Activated CD4-positive, alpha-beta T cell treated with anti-CD3 and anti-CD28 coated beads, Interleukin-2, Interleukin-6, amounts not matched to agents 100 ng/mL and 50 ng/mL, durations not matched to agents 16 hours and 8 hours (primary cell): ENCODE data around the gene ZNF436.
A peak's percentile ranks its signal among the peaks of the same experiment; 100 is the strongest.
"Not testable (repeated sequence)": the region's sequence is repeated elsewhere in the genome, so short reads cannot be mapped to it uniquely, and the experiment has no call there.

Experiments
- DNase-seq: peaks from one replicate; pipeline ENCODE4 v3.0.0-alpha.2; 2020

ZNF436 gene

GRCh38 chr1:23389837-23390321, 20.2 kb upstream of the ZNF436 start:
- DNase-seq = no peak

DNA sequence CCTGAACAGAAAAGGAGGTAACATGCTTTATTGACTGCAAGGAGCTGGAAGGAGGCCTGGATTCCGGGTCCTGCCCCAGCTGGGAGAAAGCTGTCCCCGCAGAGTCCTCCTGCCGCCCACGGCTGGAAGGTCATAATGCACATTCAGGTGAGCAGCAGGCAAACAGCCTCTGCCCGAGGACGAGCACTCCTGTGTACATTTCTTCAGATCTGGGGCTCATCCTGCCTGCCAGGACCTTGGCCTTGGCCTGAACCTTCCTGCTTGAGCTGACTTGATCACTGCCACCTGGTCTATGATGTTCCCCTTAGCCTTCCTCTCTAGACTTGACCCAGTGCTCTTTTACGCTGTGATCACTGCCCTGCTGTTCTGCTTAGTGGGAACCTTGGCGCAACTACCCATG, 17.9 kb upstream of the ZNF436 start:
- DNase-seq = no peak

DNA sequence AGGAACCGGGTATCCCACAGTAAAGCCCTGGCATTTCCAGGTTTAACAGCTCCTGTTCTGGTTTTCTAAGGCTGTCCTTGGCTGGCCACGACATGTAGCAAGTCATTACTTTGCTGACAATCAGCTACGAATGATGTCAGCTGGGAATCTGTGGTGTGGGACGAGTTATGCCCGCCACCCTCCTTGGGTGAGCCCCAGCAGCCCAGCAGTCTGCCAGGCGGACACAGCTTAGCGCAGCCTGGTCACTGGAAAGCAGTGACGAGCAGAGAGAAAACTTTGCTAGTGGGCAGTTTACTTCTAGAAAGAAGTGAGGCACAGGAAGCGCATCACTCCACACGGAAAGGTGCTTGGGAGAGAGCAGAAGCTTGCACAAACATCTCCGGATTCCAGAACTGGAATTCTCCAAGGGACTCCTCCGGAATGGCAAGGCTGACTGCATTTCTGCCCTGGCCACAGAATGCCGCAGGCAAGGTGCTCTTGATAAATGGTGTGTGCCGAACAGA, 15.5 kb upstream of the ZNF436 start:
- no peak for DNase-seq

DNA sequence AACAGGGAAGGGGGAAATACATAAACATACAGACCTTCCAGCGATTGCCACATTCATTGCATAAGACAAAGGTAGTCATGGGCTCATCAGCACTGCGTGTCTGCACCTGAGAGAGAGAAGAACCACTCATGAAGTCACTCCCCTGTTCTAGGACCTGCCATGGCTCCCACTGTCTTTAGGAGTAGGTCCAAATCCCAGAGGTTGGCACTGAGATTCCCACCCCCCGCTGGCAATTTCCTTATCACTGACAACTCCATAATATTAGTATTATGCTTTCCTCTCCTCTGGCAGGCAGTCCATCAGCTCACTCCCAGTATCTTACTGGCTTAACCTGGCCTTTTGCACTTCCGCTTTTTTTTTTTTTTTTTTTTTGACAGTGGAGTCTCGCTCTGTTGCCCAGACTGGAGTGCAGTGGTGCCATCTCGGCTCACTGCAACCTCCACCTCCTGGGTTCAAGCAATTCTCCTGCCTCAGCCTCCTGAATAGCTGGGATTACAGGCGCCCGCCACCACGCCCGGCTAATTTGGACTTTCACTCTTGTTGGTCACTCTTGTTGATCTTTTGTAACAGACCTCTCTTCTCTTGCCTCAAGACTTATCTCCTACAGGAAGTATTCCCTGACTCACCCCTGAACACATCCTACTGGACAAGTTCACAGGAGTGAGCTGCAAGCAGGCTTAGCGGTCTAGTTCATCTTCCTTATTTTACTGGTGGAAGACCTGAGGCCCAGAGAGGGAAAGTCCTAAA, 14.8 kb upstream of the ZNF436 start:
- DNase-seq = no peak

DNA sequence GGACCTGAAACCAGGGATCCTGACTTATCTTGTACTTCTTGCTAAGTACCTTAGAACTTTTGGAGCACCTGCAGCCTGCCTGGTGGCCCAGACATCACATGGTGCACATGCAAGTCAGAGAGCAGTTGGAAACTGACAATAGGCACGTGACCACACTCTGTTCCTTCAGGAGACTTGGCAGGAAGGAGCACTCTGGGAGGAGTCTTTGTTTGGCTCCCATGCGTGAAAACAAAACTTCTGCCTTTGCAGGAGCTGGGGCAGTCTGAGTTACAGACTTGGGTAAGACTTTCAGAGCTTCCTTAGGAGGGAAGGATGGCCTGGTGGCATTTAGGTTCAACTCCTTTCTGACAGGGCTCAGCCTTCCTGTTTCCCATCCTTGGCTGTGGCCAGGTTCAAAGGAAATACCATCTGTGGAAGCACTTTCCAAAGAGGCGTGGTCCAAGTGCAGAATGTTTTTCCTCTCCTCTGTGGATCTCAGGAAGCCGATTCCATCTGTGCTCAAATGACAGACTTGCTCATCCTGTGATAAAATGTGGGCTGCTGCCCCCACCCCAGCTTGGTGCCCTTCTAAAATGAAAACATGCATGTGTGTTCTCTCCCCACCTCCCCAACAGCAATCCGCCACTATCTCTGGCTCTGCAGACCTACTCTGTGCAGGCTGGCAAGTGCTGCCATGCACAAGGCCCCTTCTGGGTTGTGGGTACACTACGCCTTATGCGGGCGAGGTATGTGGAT, 14.1 kb upstream of the ZNF436 start:
- no peak for DNase-seq

- no peak for DNase-seq
These were observed 11.7 kb upstream of the ZNF436 start for GRCh38 chr1:23381233-23381885.

DNA sequence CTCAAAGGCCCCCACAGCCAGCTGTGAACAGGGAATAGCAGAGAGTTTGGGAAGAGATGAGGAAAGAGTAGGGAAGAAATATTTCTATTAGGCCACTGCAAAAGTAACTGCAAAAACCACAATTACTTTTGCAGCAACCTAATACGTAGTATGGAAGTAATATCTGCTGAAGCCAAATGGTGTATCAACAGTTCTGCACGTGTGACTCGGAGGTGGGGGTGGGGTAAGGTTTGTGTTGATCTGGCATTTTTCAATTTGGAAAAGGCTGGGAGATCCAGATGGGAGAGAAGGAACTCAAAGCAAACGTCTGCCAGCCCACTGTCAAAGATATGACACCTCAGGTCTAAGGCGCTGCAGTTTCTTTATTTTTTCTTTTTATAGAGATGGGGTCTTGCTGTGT, 11.1 kb upstream of the ZNF436 start:
- no peak for DNase-seq

- not testable (repeated sequence) for DNase-seq
These were observed 10.6 kb upstream of the ZNF436 start for GRCh38 chr1:23380236-23380635.

DNA sequence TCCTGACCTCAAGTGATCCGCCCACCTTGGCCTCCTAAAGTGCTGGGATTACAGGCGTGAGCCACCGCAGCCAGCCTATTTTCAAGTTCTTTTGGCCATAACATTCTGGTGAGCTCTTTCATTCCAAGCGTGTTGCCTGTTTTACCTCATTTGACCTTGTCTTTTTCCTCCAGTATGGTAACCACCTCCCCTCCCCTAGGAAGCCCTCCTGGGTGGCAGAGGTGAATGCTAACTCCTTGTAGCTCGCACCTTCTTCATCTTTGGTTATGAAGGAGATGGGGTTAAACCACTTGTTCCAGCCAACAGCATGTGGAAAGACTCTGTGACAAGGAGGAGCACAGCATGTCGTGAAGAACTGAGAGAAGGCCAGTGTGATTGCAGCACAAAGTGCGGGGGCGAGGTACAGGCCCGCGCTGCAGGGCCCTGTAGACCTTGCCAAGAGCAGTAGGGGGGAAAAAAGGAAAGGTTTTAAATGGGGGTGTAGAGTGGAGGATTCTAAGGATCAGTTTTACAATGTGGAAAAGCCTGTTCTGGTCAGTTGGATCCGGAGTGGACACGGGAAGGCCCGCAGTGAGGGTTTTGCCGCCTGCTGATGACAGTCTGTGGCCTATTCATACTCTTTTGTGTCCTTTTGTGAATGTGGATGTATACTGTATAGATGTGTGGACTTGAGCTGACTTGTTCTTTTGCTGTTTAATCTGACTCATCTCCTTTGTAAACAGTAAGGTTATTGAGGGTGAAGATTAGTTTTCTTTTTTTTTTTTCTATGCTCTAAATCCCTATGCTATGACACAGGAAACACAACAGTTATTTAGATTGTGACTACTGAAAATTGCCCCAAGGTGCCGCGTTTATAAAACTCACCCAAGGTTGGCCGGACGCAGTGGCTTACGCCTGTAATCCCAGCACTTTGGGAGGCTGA, 7.5 kb upstream of the ZNF436 start:
- no peak for DNase-seq

- not testable (repeated sequence) for DNase-seq
These were observed 4.6 kb upstream of the ZNF436 start for GRCh38 chr1:23374079-23374735.

DNA sequence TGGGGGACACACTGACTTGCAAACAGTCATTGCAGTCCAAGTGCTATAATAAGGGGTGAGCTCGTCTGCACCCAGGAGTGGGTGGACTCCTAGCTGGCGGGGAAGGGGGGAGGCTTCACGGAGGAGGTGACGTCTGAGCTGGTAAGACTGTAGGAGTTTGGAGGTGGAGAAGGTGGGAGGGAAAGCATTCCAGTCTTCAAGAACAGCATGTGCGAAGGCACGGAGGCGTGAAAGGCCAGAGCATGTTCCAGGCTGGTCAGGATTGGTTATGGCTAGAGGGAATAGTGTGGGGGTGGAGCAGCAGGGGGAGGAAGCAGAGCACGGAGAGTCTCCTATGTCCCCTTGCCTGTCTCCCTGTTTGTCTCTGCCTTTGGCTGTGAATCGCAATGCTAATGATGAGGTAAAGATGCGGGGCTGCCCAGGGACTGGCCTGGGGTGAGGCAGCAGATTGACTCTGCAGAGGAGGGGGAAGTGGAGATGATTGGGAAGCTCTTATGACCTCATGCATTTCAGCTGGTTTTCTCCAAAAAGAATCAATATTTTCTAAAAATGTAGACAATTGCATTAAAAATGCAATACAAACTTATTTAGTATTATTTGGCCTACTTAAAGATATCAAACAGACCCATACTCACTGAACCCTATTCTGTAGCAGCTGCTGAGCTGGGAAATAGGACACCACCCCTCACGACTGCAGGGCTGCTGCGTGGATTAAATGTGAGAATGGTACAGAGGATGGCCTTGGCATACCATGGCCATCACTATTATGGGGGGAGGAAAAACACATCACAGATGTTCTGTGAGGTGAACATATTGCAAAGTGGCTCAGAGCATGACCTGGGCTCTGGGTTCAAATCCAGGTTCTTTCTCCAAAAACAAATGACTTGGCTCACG, 2.6 kb upstream of the ZNF436 start:
- DNase-seq = no peak

GRCh38 chr1:23370709-23371584, 1.3 kb upstream of the ZNF436 start:
- no peak for DNase-seq

DNA sequence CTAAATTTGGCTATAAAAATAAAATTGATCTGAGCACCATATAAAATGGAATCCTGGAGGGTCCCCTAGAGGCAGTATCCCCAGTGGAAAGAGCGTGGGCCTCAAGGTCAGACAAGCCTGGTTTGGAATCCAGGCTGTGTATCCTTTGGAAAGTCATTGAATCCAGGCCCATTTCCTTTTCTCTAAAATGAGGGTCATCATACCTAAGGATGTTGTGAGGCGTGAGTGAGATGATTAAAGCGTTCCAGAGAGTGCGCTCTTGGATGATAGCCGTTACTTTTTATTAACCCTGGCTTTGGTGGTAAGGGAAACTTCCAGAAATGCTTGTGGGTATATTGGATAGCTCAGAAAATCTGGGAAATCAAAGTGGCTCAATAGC, 683 bp upstream of the ZNF436 start:
- no peak for DNase-seq

GRCh38 chr1:23368562-23369334, 888 bp downstream of the ZNF436 start:
- peak; percentile 91 for DNase-seq

- DNase-seq = peak; percentile 99
These were observed 1.7 kb downstream of the ZNF436 start for GRCh38 chr1:23367791-23368561.

DNA sequence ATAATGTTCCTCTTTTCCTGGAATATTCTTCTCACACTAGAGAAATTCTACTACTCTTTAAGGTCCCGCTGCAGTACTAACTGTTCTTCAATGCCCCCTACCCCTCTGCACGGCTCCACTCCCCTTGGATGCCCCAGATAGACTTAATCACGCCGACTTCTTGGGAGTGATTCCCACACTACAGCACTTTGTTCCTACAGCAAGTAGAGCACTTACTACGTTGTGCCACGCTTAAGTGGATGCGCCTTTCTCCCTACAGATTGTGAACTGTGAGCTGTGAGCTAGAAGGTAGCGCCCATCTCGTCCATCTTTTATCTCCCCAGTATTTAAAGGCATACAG, 2.2 kb downstream of the ZNF436 start:
- DNase-seq = no peak

DNA sequence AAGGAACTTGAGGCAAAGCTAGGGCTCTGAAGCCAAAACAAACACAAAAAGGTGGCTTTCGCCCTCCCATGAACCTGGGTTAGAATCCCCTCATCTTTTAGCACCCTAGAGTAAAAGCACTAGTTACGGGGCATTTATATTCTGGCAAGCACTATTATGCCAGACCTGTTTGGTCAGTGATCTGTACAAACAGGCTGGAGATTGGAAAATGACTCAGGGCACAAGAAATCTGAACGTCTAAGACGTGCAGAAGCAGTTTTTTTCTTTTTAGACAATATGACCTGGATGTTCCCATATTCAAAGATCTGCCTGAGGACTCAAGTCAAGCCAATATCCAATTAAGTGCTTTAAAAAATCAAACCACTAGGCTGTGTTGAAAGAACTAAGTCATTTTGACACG, 3.0 kb downstream of the ZNF436 start:
- DNase-seq = no peak

DNA sequence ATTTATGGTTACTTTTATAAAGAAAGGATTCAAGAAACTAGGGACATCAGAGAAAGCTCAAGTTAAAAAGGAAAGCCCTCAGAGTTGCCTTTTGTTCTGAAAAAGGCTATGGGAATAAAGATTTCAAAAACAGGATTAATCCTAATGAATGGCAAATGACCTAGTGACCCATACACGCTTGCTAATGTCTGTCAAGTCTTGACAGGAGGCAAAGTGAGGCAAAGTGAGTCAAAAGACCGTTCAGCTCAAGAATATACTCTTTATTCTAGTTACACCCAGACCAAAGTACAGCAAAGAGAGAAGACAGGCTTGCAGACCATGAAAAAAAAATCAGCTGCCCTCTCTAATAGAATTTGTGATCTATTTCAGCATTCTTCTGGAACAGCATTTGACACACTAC, 3.5 kb downstream of the ZNF436 start:
- no peak for DNase-seq
